HG03378 (cell line): Measurements from ENCODE around the gene POLR1C.
"Not testable (repeated sequence)": the region's sequence is repeated elsewhere in the genome, so short reads cannot be mapped to it uniquely, and the experiment has no call there.

ENCODE experiments used
- ATAC-seq: cut with Tn5 transposase; IDR thresholded peaks from one replicate; pipeline ENCODE4 v1.9.1; 2021; ENCODE audit warnings: mild to moderate bottlenecking, moderate library complexity; ENCODE audit not compliant: unreplicated experiment

The POLR1C gene, protein sequence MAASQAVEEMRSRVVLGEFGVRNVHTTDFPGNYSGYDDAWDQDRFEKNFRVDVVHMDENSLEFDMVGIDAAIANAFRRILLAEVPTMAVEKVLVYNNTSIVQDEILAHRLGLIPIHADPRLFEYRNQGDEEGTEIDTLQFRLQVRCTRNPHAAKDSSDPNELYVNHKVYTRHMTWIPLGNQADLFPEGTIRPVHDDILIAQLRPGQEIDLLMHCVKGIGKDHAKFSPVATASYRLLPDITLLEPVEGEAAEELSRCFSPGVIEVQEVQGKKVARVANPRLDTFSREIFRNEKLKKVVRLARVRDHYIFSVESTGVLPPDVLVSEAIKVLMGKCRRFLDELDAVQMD

DNA sequence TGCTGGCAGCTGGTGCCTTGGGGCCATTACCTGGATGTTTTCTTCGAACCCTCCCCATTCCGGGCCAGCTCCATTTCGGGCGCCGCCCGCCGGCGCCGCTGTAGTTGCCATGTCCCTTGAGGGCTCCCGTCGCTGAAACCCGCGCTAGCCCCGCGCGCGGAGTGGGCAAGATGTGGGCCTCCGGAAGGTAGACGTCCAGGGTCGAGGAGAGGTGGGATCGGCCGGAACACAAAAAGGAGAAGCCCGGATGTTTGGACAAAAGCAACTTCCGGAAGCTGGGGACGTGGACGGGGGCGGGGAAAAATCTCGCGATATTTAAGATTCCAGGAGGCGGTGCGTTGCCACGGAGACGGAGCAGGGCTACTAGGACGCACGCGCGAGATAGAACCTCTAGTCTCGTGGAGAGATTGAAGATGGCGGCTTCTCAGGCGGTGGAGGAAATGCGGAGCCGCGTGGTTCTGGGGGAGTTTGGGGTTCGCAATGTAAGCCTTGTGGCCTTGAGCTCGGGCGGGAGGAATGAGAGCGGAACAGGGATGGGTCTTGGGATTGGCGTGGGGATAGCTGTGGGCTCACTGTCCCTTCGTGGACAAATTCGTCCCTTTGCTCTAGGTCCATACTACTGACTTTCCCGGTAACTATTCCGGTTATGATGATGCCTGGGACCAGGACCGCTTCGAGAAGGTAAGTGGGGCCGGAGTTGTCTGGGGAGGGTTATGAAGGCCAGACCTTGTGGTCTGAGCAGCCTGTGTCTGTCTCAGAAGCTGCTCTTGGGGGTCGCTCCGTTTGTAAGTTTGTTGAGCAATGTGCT lies at the start of gene POLR1C, which contains the start of gene YIPF3:
POLR1C (plus strand) TSS at position 393 of the 808 bp plus-strand sequence; CDS start at position 414, 21 bp downstream.
YIPF3 (minus strand) TSS at position 230 of the 808 bp plus-strand sequence; CDS start at position 111, 119 bp downstream.
- ATAC-seq: peak; percentile 69

DNA sequence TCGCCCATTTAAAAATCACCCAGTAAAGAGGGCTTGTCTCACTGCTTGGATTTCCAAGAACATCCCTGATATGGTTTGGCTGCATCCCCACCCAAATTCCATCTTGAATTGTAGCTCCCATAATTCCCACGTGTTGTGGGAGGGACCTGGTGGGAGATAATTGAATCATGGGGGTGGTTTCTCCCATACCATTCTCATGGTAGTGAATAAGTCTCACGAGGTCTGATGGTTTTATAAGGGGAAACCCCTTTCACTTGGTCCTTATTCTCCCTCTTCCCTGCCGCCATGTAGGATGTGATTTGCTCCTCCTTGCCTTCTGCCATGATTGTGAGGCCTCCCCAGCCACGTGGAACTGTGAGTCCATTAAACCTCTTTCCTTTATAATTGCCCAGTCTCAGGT lies 49.6 kb upstream of the POLR1C start:
- ATAC-seq: not testable (repeated sequence)

DNA sequence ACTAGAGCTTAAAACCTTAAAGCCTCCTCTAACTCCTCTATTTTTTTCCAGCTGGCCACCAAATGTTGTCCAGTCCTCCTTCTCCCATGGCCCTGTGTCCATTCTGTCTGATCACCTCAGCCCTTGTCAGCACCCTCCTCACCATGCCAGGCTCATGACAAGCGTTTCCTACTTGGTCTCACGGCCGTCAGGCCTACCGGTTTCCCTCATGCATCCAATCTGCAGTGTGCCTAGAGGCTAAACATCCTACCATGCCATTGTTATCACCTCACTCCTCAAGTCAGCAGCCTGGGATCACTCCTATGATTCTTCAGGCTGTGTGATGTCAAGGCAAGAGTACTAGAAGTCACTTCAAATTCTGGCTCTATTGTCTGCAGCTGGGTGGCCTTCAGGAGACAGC lies 49.1 kb upstream of the POLR1C start:
- no peak for ATAC-seq

DNA sequence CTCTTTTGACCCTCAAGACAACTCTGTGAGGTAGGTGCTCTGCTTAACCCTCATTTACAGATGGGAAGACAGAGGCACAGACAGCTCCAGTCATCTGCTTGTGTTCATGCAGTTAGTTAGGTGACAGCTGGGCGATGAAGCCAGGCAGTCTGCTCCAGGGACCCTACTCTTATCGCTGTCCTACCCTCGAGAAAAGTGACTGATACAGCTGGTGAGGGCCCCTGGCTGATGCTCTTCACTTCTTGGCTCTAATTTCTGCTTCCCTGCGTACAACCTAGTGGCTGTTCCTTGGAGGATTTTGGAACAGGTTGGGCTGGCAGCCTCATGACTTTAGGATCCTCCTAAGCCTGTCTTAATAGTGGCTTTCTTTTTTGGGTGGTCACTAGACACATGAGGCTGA lies 48.6 kb upstream of the POLR1C start:
- ATAC-seq: no peak

DNA sequence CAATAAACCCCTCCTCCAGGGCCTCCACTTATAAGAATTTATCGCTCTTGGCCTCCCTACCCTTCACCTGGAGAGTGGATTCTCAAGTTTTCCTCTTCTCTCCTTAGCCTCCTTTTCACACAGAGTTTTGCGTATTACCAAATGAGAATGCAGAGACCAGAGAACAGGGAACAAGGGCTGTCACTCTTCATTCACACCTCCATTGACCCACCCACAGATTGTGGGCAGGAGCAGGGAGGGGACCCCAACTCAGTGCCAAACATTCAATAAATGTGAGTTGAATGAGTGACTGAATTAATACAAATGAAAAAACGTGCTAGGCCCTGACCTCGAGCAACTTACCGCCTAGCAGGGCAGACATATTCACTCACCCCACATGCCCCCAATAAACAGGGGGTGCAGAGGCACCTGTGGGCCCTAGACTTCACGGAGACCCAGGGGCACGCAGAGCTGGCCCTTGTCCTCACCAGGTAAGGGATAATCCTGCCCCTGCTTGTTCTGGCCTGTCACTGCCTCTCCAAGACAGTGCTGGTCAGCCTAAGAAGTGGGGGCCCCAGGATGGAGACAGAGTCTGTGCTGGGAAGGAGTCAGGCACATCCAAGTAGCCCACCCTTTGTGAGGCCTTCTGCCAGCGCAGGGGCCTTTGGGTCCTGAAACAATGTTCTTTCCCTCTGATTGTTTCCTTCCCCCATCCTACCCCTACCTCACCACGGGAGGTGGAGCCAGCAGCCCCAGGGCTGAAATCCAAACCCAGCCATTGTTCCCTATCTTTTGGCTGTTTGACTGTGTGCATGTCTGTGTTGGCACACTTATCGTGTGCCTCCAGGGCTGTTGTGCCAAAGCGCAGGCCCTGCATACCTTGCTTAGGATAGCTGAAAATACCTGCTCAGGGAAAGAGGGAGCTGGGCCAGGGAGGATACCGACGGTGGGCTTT lies 47.9 kb upstream of the POLR1C start:
- no peak for ATAC-seq

DNA sequence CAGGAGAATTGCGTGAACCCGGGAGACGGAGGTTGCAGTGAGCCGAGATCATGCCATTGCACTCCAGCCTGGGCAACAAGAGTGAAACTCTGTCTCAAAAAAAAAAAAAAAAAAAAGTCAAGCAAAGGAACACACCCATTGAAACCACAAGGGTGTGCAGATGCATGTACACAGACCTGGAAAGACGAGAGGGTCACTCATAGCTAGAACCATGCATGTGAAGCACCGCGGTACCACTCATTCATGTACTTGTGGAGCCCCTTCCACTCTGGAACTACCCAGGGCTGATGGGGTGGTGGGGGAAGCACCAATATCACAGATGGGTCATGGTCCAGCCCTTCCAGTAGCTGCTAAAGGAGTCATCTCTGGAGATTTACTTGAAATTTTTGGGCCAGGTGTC lies 46.9 kb upstream of the POLR1C start:
- no peak for ATAC-seq

DNA sequence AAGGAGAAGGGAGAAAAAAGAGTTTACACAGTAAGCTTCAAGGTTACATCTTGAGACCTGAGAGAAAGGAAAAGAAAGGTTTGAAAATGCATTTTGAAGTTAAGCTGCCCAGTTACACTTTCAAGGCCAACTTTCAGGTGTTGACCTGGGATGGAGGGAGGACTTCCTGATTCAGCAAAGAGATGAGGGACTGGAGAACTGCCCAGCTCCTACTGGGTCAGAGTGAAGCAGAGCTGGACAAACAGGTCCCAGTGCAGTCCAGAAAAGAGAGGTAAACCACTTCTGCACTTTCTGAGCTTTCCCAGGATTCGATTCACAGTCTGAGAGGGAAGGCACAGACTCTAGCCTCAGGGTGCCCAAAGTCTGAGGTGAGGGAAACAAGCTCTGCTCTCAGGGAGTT lies 45.5 kb upstream of the POLR1C start:
- no peak for ATAC-seq

DNA sequence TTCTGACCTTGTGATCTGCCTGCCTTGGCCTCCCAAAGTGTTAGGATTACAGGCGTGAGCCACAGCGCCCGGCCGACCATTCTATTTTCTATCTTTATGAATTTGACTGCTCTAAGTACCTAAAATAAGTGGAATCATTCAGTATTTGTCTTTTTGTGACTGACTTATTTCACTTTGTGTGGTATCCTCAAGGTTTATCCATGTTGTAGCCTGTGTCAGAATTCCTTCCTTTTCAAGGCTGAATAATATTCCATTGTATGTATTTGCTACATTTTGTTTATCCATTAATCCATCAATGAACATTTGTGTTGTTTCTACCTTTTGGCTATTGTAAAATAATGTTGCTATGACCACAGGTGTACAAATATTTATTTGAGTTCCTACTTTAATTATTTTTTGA lies 44.4 kb upstream of the POLR1C start:
- no peak for ATAC-seq

DNA sequence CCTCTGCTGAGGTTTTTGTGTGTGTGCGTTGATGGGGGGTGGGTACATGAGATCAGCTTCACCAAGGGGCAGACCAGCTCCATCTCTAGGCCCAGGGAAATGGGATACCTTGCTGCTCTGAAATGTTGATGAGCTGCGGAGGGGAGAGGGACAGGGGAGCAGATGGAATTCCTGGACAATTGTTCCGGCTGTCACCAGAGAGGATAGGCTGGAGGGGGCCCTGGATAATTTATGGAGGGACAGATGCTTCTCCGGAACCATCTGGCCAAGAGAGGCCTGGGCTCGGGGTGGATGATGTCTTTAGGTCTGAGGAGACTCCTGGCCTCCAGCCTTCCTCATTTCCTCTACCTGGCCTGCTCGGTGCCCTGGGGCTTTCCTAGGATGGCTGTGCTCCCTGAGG lies 41.4 kb upstream of the POLR1C start:
- no peak for ATAC-seq

DNA sequence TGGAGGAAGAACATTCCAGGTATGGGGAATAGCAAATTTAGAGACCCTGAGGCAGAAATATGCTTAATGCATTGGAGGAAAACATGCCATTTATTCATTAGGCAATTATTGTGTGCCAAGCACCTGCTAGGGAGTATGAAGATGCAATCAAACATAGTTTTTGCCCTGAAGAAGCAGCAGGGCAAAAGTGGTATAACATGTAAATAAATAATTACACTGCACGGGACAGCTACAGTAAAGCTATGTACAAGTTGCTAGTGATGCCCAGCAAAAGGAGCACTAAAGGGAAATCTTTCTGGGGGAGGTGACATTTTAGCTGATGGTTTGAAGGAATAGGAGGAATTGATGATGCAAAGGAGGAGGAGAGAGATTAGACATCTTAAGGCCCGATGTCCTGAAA lies 40.1 kb upstream of the POLR1C start:
- ATAC-seq: no peak

DNA sequence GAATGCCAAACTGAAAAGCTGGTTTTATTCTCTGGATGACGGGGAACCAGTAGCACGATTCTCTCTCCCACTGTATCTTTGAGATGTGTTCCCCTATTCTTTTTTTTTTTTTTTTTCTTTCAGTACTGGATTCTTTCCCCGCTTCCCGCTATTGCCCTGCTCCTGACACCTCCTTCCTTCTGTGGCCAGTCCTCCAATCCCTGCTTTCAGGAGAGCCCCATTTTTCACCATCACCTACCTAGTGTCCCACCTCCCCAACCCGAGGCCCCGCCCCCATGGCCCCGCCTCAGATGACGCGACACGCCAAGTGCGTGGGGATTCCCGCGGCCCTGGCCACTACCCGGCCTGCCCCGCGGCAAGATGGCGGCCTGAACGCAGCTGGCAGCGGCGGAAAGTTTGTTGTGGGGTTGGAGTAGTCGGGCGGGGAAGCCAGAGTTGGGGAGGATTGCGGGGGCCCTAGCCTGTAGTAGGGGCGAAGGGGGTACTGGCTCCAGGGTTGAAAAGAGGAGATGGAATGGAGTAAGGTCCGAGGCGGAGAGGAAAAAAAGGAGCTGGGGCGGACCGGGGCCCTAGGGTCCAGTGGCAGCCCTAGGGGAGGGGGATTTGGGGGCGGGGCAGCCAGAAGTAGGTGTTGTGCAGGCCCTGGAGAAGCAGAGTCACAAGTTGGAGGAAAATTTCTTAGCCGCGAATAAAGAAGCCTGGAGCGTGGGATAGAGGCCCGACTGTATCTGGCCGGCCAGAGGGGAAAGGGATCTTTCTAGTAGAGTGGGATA lies 39.5 kb upstream of the POLR1C start, which contains the start of gene TJAP1:
TJAP1 (plus strand) TSS at position 336 of the 773 bp plus-strand sequence. CDS start 21,432 bp downstream, outside the sequence.
- ATAC-seq: no peak

DNA sequence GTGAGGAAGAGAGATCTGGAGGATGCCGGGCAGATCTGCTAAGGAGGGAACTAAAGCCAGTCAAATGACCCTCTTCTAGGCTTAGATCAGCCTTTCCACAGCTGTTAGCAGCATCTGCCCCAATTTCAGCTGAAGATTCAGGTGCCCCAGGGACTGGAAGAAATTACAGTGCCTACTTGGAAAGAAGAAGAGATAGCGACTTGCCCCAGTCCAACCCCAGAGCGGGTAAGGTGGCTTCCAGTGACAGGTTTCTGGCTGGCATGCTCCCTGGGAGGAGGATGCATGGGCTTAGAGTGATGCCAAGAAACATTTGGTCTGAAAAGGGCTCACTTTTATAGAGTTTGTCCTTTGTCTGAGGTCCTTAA lies 38.9 kb upstream of the POLR1C start:
- no peak for ATAC-seq

DNA sequence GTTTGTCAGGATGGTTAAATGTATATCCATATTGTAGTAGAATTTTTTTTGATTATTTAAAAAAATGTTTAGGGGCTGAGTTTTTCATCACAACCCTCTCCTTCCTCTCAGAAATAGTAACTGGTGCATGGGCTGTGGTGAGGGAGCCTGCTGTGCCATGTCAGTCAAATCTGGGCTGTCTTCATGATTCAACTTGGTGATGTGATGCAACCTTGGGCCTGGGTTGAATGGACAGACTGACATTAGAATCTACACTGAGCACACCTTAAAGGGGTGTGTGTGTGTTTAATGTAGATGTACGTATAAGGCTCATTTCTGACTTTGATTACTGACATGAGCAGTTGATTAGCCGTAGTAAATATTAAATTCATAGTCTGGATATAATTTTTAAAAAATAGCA lies 35.8 kb upstream of the POLR1C start:
- no peak for ATAC-seq

DNA sequence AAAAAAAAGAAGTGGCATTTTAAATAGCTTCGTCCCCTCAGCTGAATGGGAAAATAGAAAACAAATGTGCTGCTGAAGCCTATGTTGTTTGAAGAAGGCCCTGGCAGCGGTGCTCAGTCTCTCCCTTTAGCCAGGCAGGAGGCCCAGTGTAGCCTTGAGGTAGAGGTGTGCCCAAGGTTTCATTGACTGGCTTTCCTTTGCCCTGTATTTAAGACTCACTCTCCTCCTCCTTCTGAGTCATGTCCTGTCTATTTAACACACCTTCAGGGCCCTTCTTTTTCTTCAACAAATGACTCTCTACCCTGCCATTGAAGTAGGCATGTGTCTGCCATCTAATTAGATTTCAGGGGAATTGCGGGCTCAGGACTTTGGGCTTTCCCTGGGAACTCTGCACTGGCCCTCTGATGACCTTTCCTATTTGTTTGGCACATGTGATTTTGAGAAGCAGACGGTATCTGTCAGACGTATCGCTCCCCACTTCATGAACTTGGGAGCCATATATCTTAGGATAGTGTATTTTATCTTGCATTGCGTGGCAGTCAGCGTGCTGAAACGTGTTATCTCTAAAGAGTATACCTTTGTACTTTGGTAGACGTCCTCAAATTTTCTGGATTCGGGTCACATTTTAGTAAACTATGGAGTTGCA lies 35.2 kb upstream of the POLR1C start:
- no peak for ATAC-seq

DNA sequence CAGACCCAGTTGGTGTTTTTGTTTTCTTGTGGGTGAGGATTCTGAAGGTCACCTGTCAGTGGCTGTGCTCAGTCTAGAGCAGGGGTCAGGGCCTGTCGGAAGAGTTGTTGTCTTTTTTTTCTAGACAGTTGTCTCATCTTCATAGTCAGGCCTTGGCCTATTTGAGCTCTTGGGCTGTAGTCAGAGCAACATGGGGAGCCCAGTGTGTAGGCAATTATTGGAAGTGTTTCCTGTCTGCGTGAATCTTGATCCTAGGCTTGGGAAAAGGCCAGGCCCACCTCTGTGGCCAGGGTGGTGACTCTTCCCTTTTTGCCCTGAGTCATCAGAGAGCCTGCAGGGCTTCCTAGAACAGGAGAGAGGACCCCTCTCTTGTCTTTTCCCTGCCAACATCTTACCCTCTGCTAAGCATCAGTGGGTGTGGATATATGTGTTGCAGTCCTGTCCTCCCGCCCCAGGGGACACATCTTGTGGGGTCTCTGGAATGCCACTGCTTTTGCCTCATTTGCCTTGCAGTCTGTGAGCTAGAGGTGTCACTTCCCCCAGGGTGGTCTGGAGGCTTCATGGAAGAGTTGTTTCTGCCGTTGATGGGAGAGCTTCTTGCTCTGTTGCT lies 28.1 kb upstream of the POLR1C start:
- no peak for ATAC-seq

DNA sequence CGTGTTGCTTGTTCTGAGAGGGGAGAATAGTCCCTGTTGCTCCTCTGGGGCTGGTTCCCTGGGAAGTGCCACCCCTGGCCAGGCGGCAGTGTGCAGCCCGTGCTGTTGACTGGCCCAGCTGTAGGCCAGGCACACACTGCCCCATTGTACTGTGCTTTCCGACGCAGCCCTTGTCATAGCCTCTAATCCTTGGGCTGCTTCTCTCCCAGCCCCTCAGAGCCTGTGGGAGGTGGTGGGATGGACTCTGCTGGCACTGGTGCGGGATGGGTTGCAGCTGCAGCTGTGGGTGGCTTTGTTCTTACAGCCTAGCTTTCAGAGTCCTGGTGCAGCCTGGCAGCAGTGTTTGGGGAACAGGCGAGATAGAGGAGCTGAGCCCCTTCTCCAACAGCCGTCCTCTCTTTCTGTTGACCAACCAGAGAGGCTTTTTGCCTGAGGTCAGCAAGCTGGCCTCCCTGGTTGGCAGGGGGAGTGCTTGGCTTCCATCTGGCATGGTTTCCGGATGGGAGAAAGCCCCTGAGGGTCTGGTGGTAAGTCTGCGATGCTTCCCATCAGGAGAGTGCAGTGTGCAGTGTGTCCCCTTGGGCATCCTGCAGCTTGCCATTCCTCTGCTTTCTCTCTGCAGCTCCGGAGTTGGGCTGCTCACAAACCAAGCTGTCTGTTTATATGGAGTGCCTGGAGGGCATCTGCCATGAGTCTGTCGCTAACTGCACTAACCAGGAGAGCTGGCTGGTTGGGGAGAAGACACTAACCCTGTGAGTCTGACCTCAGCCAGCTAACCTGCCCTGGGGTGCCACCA lies 27.4 kb upstream of the POLR1C start:
- no peak for ATAC-seq

DNA sequence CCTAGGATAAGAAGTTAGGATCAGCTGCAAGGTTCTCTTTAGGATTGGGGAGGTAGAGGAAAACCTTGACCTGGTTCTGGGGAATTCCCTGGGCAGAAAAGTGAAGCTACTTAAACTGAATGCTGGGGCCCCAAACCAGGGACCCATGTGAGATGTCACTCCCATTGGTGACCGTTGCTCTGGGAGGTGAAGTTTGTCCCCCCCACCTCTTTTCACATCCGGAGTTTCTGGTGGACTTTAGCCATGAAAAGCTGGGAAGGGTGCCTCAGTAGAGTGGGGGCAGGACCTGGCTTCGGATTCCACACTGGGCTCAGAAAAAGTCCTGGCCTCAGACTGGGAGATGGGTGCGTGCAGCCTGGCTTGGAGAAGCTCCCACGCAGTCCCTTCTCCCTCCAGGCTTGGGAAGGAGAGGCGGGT lies 26.4 kb upstream of the POLR1C start:
- no peak for ATAC-seq
